ENCODE results near the gene KIF1A.

KIF1A gene

GRCh38 chr2:240720686-240721595 lies 99.1 kb downstream of the KIF1A start:
- DNase-seq (ENCODE audit: low read depth in 2 of 2), result no peak

GRCh38 chr2:240719676-240720545 lies 100.1 kb downstream of the KIF1A start:
- no peak for DNase-seq (ENCODE audit: low read depth in 2 of 2)

- no peak for DNase-seq (ENCODE audit: low read depth in 2 of 2)
These were observed 101.0 kb downstream of the KIF1A start for GRCh38 chr2:240718896-240719490.

- DNase-seq (ENCODE audit: low read depth in 2 of 2), result no peak
These were observed 102.1 kb downstream of the KIF1A start for GRCh38 chr2:240717681-240718581.

- DNase-seq (ENCODE audit: low read depth in 2 of 2), result no peak
These were observed 102.8 kb downstream of the KIF1A start for GRCh38 chr2:240717181-240717641.

GRCh38 chr2:240716130-240716798 lies 103.8 kb downstream of the KIF1A start:
- DNase-seq (ENCODE audit: low read depth in 2 of 2), result no peak

- no peak for DNase-seq (ENCODE audit: low read depth in 2 of 2)
These were observed 105.0 kb downstream of the KIF1A start for GRCh38 chr2:240714747-240715725.

GRCh38 chr2:240713928-240714746 lies 105.9 kb downstream of the KIF1A start:
- no peak for DNase-seq (ENCODE audit: low read depth in 2 of 2)

- DNase-seq (ENCODE audit: low read depth in 2 of 2), result no peak
These were observed 106.7 kb downstream of the KIF1A start for GRCh38 chr2:240713071-240713927.

GRCh38 chr2:240712121-240712520 lies 107.9 kb downstream of the KIF1A start:
- DNase-seq (ENCODE audit: low read depth in 2 of 2), result no peak

GRCh38 chr2:240711701-240712100 lies 108.3 kb downstream of the KIF1A start:
- no peak for DNase-seq (ENCODE audit: low read depth in 2 of 2)

- no peak for DNase-seq (ENCODE audit: low read depth in 2 of 2)
These were observed 108.7 kb downstream of the KIF1A start for GRCh38 chr2:240711296-240711695.

GRCh38 chr2:240708457-240708856 lies 111.6 kb downstream of the KIF1A start:
- DNase-seq (ENCODE audit: low read depth in 2 of 2), result no peak

GRCh38 chr2:240707821-240708220 lies 112.2 kb downstream of the KIF1A start:
- no peak for DNase-seq (ENCODE audit: low read depth in 2 of 2)

- DNase-seq (ENCODE audit: low read depth in 2 of 2), result no peak
These were observed 112.8 kb downstream of the KIF1A start for GRCh38 chr2:240707043-240707756.

GRCh38 chr2:240705204-240705791 lies 114.7 kb downstream of the KIF1A start:
- DNase-seq (ENCODE audit: low read depth in 2 of 2), result no peak
